ENCODE data around the gene FASLG.
"Not testable (repeated sequence)": the region's sequence is repeated elsewhere in the genome, so short reads cannot be mapped to it uniquely, and the experiment has no call there.

Gene FASLG, protein sequence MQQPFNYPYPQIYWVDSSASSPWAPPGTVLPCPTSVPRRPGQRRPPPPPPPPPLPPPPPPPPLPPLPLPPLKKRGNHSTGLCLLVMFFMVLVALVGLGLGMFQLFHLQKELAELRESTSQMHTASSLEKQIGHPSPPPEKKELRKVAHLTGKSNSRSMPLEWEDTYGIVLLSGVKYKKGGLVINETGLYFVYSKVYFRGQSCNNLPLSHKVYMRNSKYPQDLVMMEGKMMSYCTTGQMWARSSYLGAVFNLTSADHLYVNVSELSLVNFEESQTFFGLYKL

DNA sequence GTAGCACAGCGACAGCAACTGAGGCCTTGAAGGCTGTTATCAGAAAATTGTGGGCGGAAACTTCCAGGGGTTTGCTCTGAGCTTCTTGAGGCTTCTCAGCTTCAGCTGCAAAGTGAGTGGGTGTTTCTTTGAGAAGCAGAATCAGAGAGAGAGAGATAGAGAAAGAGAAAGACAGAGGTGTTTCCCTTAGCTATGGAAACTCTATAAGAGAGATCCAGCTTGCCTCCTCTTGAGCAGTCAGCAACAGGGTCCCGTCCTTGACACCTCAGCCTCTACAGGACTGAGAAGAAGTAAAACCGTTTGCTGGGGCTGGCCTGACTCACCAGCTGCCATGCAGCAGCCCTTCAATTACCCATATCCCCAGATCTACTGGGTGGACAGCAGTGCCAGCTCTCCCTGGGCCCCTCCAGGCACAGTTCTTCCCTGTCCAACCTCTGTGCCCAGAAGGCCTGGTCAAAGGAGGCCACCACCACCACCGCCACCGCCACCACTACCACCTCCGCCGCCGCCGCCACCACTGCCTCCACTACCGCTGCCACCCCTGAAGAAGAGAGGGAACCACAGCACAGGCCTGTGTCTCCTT lies at the start of gene FASLG:
FASLG (plus strand) TSS at position 233 of the 583 bp plus-strand sequence; CDS start at position 332, 99 bp downstream.
- POLR2A ChIA-PET: no interaction called here

DNA sequence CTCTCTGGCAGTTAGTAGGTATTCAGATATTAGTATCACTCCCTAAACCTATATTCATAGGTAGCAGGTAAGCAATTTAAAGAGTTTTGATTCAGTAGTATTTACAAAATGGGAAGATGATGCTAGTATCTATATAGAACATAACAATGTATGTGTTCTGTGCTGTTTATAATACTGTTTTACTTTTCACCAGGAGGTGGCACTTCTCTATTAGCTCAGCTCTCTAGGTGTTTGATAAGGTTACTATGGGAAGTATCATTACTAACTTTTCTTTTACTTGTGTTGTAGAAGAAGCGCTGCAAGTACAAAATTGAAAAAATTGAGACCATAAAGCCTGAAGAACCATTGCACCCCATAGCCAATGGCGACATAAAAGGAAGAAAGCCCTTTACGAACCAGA lies 49.4 kb upstream of the FASLG start:
- TF ChIP-seq, protein P1, sequence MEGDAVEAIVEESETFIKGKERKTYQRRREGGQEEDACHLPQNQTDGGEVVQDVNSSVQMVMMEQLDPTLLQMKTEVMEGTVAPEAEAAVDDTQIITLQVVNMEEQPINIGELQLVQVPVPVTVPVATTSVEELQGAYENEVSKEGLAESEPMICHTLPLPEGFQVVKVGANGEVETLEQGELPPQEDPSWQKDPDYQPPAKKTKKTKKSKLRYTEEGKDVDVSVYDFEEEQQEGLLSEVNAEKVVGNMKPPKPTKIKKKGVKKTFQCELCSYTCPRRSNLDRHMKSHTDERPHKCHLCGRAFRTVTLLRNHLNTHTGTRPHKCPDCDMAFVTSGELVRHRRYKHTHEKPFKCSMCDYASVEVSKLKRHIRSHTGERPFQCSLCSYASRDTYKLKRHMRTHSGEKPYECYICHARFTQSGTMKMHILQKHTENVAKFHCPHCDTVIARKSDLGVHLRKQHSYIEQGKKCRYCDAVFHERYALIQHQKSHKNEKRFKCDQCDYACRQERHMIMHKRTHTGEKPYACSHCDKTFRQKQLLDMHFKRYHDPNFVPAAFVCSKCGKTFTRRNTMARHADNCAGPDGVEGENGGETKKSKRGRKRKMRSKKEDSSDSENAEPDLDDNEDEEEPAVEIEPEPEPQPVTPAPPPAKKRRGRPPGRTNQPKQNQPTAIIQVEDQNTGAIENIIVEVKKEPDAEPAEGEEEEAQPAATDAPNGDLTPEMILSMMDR (IDR thresholded peaks at IDR 0.05; ENCODE audit: control extremely low read depth, extremely low read depth, low read depth, missing control alignments): peak; percentile 50
- CTCF ChIA-PET: interaction anchor here (1.5 to 2.0 kb wide), 5 partner anchors 9 to 116 kb away, joined by 3 to 11 read pairs (median 5); no protein-coding TSS in a partner anchor
- POLR2A ChIA-PET: no interaction called here
- no peak for DNase-seq (ENCODE audit: extremely low spot score)

More for the DNA sequence above, at the start of gene FASLG:
- CTCF ChIA-PET: interaction anchor here (1.6 kb wide), 1 partner anchor 15 kb away, joined by 4 read pairs; no protein-coding TSS in a partner anchor
- TF ChIP-seq, protein P1 (IDR thresholded peaks at IDR 0.05; ENCODE audit: control extremely low read depth, extremely low read depth, low read depth, missing control alignments): no peak
- peak; percentile 24 for DNase-seq (ENCODE audit: extremely low spot score)

DNA sequence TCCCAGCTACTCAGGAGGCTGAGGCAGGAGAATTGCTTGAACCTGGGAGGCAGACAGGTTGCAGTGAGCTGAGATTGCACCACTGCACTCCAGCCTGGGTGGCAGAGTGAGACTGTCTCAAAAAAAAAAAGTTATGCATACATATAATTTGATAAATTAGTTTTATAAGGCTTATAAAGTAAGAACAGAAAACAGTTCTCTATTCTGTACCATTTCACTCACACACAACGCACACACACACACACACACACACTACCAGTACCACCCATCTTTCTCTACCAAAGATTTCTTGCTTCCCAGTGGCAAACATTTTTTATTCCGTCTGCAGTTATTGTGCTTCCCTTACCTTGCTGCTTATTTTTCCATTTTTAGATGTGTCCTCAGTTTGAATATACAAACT lies 46.4 kb upstream of the FASLG start:
- TF ChIP-seq, protein P1 (IDR thresholded peaks at IDR 0.05; ENCODE audit: control extremely low read depth, extremely low read depth, low read depth, missing control alignments): no peak
- POLR2A ChIA-PET: interaction anchor here (0.7 kb wide), 1 partner anchor 368 kb away, joined by 4 read pairs; no protein-coding TSS in a partner anchor
- no peak for DNase-seq (ENCODE audit: extremely low spot score)

DNA sequence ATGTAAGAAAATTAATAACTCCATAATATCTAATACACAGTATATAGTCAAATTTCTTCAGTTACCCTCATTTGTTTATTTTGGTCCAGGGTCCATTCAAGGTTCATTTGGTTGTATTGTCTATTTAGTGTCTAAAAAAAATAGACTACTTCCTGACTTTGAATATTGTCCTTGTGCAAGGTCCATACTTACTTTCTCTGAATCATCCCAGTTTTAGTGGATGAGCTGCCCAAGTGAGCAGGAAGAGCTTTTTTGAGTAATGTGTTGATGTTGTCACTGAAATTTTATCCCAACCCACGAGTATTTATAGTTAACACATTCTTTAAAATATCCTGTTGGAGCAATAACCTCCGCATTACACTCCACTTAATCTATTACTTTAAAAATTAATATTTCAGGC lies 45.6 kb upstream of the FASLG start:
- CTCF ChIA-PET: no interaction called here
- TF ChIP-seq, protein P1 (IDR thresholded peaks at IDR 0.05; ENCODE audit: control extremely low read depth, extremely low read depth, low read depth, missing control alignments): no peak
- POLR2A ChIA-PET: no interaction called here
- DNase-seq (ENCODE audit: extremely low spot score): no peak

More for the DNA sequence above, 46.4 kb upstream of the FASLG start:
- CTCF ChIA-PET: no interaction called here

DNA sequence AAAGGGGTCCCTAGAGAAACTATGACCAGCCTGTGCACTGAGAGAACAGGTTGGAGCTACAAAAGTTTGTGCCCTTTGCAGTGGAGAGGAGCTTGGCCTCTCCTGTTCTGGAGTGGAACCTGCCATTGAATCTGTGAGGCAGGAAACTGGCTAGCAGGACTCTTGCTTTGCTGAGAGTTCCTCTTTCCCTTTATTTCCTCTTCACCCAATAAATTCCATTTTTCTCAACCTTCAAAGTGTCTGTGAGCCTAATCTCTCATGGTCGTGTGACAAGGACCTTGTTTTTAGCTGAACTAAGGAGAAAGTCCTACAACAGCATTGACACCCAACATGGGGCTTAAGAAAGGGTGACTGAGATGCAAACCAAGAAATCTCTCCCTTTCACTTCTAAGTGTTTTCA lies 42.7 kb upstream of the FASLG start:
- CTCF ChIA-PET: interaction anchor here (0.7 to 0.9 kb wide), 3 partner anchors 13 to 126 kb away, joined by 3 read pairs; no protein-coding TSS in a partner anchor
- TF ChIP-seq, protein P1 (IDR thresholded peaks at IDR 0.05; ENCODE audit: control extremely low read depth, extremely low read depth, low read depth, missing control alignments): no peak
- no peak for DNase-seq (ENCODE audit: extremely low spot score)
- POLR2A ChIA-PET: no interaction called here

DNA sequence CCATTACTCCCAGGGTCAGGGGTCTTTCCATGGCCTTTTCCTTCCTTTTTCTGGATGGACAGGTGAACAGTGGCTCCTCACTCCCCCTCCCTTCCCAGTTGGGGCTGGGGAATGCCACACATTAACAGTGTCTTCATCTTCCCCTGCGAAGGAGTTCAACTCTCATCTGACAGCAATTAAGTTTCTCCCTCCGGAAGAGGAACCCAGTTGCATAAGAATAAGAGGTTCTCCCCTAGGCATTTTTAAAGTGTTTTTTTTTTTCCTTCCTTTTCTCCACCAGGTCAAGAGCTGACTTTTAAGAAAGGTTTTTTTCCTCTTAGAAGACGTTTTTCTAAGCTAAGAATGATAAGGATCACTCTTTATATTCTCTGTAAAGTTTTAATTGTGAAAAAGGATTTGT lies 42.3 kb upstream of the FASLG start:
- no peak for DNase-seq (ENCODE audit: extremely low spot score)
- CTCF ChIA-PET: interaction anchor here (0.7 to 0.9 kb wide), 3 partner anchors 14 to 125 kb away, joined by 3 read pairs; no protein-coding TSS in a partner anchor
- TF ChIP-seq, protein P1 (IDR thresholded peaks at IDR 0.05; ENCODE audit: control extremely low read depth, extremely low read depth, low read depth, missing control alignments): no peak
- POLR2A ChIA-PET: no interaction called here

DNA sequence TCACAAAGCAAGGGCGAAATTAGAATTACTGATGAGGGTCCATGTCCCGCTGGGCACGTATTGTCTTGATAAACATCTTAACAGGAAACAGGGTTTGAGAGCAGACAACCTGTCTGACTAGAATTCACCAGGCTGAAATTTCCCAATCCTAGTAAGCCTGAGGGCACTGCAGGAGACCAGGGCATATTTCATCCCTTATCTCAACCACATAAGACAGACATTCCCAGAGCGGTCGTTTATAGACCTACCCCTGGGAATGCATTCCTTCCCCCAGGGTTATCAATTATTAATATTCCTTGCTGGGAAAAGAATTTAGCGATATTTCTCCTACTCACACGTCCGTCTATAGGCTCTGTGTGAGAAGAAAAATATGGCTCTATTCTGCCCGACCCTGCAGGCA lies 38.3 kb upstream of the FASLG start:
- DNase-seq (ENCODE audit: extremely low spot score); POLR2A ChIA-PET: not testable (repeated sequence)
- CTCF ChIA-PET: interaction anchor here (2.5 kb wide), 1 partner anchor 11 kb away, joined by 6 read pairs; no protein-coding TSS in a partner anchor

Data from GM10248 (cell line).